HEK293 (cell line): ENCODE measurements around the gene PHLDB1.
A peak's percentile ranks its signal among the peaks of the same experiment; 100 is the strongest.

Source experiments
- CTCF ChIA-PET: fragments of 350-600 bp; formaldehyde crosslinking; extraction: SDS; loops from one replicate; lab custom pipeline; 2021; ENCODE audit warnings: antibody characterized with exemption; lab: Yijun Ruan, JAX
- POLR2A ChIA-PET: fragments of 300-600 bp; formaldehyde crosslinking; extraction: SDS; loops from one replicate; lab custom pipeline; 2020; ENCODE audit warnings: antibody characterized with exemption, inconsistent platforms; lab: Yijun Ruan, JAX
- H3K27ac ChIP-seq: fragments of 200-500 bp; sonication (Bioruptor generic); 2 replicates; pipeline ENCODE4 v1.5.1; 2014; ENCODE audit warnings: low read depth, low read length, control low read depth, inconsistent platforms; ENCODE audit errors: extremely low read depth
- H3K36me3 ChIP-seq, 2 experiments: fragments of 200-500 bp in 1 of 2; sonication (Bioruptor generic) in 1 of 2; 1 replicate in 1 of 2; 2 replicates in 1 of 2; pipeline ENCODE4 v1.5.1; 2014 to 2017; ENCODE audit warnings: inconsistent platforms in 2 of 2, low read length in 2 of 2; ENCODE audit not compliant: control insufficient read depth in 2 of 2, insufficient read depth in 1 of 2
- H3K4me1 ChIP-seq: fragments of 200-500 bp; sonication (Bioruptor generic); 2 replicates; pipeline ENCODE4 v1.5.1; 2014; ENCODE audit warnings: mild to moderate bottlenecking, low read length, inconsistent platforms; ENCODE audit not compliant: control insufficient read depth, insufficient read depth
- H3K4me3 ChIP-seq: 2 replicates; pipeline ENCODE4 v1.5.1; 2011; ENCODE audit warnings: low read depth, mild to moderate bottlenecking, control low read depth, low read length, moderate library complexity
- H3K9me3 ChIP-seq: fragments of 200-500 bp; sonication (Bioruptor generic); 2 replicates; pipeline ENCODE4 v1.5.1; 2014; ENCODE audit warnings: low read depth, low read length, inconsistent platforms; ENCODE audit not compliant: control insufficient read depth, insufficient read depth
- HIC1 ChIP-seq: fragments of 450-650 bp; formaldehyde crosslinking; IDR thresholded peaks from 2 replicates; pipeline ENCODE4 v1.5.1; 2016; ENCODE audit warnings: missing biosample characterization, missing genetic modification characterization
- OSR2 ChIP-seq: fragments of 450-650 bp; formaldehyde crosslinking; IDR thresholded peaks from 2 replicates; pipeline ENCODE4 v1.5.1; 2016; ENCODE audit warnings: missing biosample characterization, missing genetic modification characterization
- PRDM10 ChIP-seq: fragments of 450-650 bp; formaldehyde crosslinking; IDR thresholded peaks from 2 replicates; pipeline ENCODE4 v1.5.1; 2016; ENCODE audit warnings: missing biosample characterization, missing genetic modification characterization
- PRDM2 ChIP-seq: fragments of 450-650 bp; formaldehyde crosslinking; IDR thresholded peaks from 2 replicates; pipeline ENCODE4 v1.5.1; 2016; ENCODE audit warnings: missing biosample characterization, missing genetic modification characterization, borderline replicate concordance
- SCRT2 ChIP-seq: fragments of 450-650 bp; formaldehyde crosslinking; IDR thresholded peaks from 2 replicates; pipeline ENCODE4 v1.5.1; 2016; ENCODE audit warnings: missing biosample characterization, missing genetic modification characterization
- ZBTB20 ChIP-seq: fragments of 450-650 bp; formaldehyde crosslinking; IDR thresholded peaks from 2 replicates; pipeline ENCODE4 v1.5.1; 2016; ENCODE audit warnings: missing biosample characterization, missing genetic modification characterization
- ZNF221 ChIP-seq: fragments of 450-650 bp; formaldehyde crosslinking; IDR thresholded peaks from 2 replicates; pipeline ENCODE4 v1.5.1; 2017; ENCODE audit warnings: missing biosample characterization, missing genetic modification characterization, borderline replicate concordance
- ZNF223 ChIP-seq: fragments of 450-650 bp; formaldehyde crosslinking; IDR thresholded peaks from 2 replicates; pipeline ENCODE4 v1.5.1; 2016; ENCODE audit warnings: missing biosample characterization, missing genetic modification characterization
- ZNF394 ChIP-seq: fragments of 450-650 bp; formaldehyde crosslinking; IDR thresholded peaks from 2 replicates; pipeline ENCODE4 v1.5.1; 2016; ENCODE audit warnings: missing biosample characterization, missing genetic modification characterization, mild to moderate bottlenecking, moderate library complexity, borderline replicate concordance
- ZNF416 ChIP-seq: fragments of 450-650 bp; formaldehyde crosslinking; IDR thresholded peaks from 2 replicates; pipeline ENCODE4 v1.5.1; 2016; ENCODE audit warnings: missing biosample characterization, missing genetic modification characterization
- ZNF423 ChIP-seq: fragments of 450-650 bp; formaldehyde crosslinking; IDR thresholded peaks from 2 replicates; pipeline ENCODE4 v1.5.1; 2016; ENCODE audit warnings: missing biosample characterization, missing genetic modification characterization
- ZNF513 ChIP-seq: fragments of 450-650 bp; IDR thresholded peaks from 2 replicates; pipeline ENCODE4 v1.5.1; 2018; ENCODE audit warnings: missing biosample characterization, missing genetic modification characterization
- ZNF624 ChIP-seq: fragments of 450-650 bp; formaldehyde crosslinking; IDR thresholded peaks from 2 replicates; pipeline ENCODE4 v1.5.1; 2017; ENCODE audit warnings: missing biosample characterization, missing genetic modification characterization
- ZXDB ChIP-seq: fragments of 450-650 bp; formaldehyde crosslinking; IDR thresholded peaks from 2 replicates; pipeline ENCODE4 v1.5.1; 2016; ENCODE audit warnings: missing biosample characterization, missing genetic modification characterization
- TF ChIP-seq, protein P1 (sequence below): fragments of 450-650 bp; formaldehyde crosslinking; optimal IDR thresholded peaks from 2 replicates; pipeline ENCODE3; 2016; ENCODE audit warnings: missing biosample characterization, mild to moderate bottlenecking, missing genetic modification characterization
- TF ChIP-seq, protein P2 (sequence below): fragments of 450-650 bp; formaldehyde crosslinking; IDR thresholded peaks from 2 replicates; pipeline ENCODE4 v1.5.1; 2016; ENCODE audit warnings: missing biosample characterization, missing genetic modification characterization

Gene PHLDB1

DNA sequence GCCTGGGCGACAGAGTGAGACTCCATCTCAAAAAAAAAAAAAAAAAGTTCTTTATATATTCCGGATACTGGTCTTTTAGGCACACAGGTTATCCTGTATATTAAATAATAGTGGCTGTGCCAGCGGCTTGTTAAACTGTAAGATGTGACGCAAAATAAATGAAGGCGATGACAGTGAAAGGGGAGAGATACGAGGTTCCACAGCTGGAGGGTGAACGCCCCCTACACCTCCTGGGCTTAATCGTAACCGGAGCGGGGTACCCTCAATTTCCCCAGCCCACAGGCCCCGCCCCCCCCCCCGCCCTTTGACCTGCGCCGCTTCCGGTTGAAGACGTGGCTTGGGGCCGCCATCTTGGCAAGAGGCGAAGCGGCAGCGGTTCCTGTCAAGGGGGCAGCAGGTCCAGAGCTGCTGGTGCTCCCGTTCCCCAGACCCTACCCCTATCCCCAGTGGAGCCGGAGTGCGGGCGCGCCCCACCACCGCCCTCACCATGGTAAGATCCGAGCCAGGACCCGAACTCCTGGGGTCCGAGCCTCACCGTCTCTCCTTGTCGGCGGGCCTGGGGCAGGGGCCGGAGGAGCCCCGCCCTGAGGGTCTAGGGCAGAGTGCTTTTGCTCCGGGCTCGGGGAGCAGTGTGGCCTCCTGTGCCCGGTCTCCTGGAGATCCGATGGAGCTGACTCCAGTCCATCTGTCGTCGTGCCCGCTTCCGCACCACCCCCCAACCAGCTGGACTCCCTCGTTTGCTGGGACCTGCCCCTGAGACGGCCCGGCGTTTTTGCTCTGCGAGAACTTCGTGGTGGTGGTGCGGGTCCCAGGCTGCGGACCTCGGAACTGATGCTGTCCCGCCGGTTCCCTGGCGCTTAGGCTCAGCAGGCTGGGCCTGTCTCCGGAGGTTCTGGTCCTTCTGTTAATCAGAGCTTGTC lies 35.1 kb upstream of the PHLDB1 start, which contains the start of gene ARCN1:
ARCN1 (plus strand) TSS at position 349 of the 920 bp plus-strand sequence; CDS start at position 488, 139 bp downstream.
- no peaks in the 10 kb centered on the region for H3K9me3 ChIP-seq
- POLR2A ChIA-PET = interaction anchor here (0.5 to 1.0 kb wide), 12 partner anchors 9 to 405 kb away, joined by 3 to 9 read pairs (median 4); partner anchors contain the start of gene TMEM25
- H3K4me3 ChIP-seq = peak within 1 kb of the TSS; percentile 98
- H3K27ac ChIP-seq = peak within 1 kb of the TSS; percentile 82
- H3K4me1 ChIP-seq = no peaks in the 10 kb centered on the region
- CTCF ChIA-PET = interaction anchor here (0.7 to 2.1 kb wide), 3 partner anchors 15 to 32 kb away, joined by 3 to 8 read pairs (median 7); no protein-coding TSS in a partner anchor
- no peaks in the 10 kb centered on the region; a peak in 1 of 3 replicates for H3K36me3 ChIP-seq
- TF ChIP-seq ZNF624 (tag by site-specific recombination) = no peak
- TF ChIP-seq ZNF513 (tag by site-specific recombination) = no peak
- TF ChIP-seq PRDM10 = peak; percentile 82
- peak; percentile 79 for TF ChIP-seq ZXDB (tag by site-specific recombination)
- no peak for TF ChIP-seq PRDM2 (tag by site-specific recombination)
- no peak for TF ChIP-seq ZNF394
- TF ChIP-seq ZNF221 (tag by site-specific recombination) = no peak
- no peak for TF ChIP-seq ZNF223 (tag by site-specific recombination)
- TF ChIP-seq ZNF423 (tag by site-specific recombination) = no peak
- no peak for TF ChIP-seq ZNF416 (tag by site-specific recombination)
- TF ChIP-seq HIC1 (tag by site-specific recombination) = no peak
- no peak for TF ChIP-seq OSR2 (tag by site-specific recombination)
- TF ChIP-seq SCRT2 (tag by site-specific recombination) = no peak
- TF ChIP-seq, protein P1, sequence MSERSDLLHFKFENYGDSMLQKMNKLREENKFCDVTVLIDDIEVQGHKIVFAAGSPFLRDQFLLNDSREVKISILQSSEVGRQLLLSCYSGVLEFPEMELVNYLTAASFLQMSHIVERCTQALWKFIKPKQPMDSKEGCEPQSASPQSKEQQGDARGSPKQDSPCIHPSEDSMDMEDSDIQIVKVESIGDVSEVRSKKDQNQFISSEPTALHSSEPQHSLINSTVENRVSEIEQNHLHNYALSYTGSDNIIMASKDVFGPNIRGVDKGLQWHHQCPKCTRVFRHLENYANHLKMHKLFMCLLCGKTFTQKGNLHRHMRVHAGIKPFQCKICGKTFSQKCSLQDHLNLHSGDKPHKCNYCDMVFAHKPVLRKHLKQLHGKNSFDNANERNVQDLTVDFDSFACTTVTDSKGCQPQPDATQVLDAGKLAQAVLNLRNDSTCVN (tag by site-specific recombination) = peak; percentile 24
- TF ChIP-seq ZBTB20 = peak; percentile 35; the same call in 1 of the 2 replicates
- TF ChIP-seq, protein P2, sequence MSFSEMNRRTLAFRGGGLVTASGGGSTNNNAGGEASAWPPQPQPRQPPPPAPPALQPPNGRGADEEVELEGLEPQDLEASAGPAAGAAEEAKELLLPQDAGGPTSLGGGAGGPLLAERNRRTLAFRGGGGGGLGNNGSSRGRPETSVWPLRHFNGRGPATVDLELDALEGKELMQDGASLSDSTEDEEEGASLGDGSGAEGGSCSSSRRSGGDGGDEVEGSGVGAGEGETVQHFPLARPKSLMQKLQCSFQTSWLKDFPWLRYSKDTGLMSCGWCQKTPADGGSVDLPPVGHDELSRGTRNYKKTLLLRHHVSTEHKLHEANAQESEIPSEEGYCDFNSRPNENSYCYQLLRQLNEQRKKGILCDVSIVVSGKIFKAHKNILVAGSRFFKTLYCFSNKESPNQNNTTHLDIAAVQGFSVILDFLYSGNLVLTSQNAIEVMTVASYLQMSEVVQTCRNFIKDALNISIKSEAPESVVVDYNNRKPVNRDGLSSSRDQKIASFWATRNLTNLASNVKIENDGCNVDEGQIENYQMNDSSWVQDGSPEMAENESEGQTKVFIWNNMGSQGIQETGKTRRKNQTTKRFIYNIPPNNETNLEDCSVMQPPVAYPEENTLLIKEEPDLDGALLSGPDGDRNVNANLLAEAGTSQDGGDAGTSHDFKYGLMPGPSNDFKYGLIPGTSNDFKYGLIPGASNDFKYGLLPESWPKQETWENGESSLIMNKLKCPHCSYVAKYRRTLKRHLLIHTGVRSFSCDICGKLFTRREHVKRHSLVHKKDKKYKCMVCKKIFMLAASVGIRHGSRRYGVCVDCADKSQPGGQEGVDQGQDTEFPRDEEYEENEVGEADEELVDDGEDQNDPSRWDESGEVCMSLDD = 0 out of 2 replicates have a peak, but pooled peaks have one; percentile 41
